Keratinocyte (primary cell): Measurements from ENCODE around the gene TTI1. TPM values are rescaled to one million over a fixed set of nuclear protein-coding genes. Genes with fewer than 3 reads are reported as not detected.

ENCODE experiments used
- DNase-seq: peaks from one replicate; pipeline ENCODE4 v3.0.0-alpha.2; 2011; ENCODE audit warnings: low read depth, missing footprints, low spot score
- FAIRE-seq: peaks from 2 replicates; lab custom pipeline; 2011; peaks lifted over from hg19 to GRCh38; lab: Jason Lieb, UNC
- H2AFZ ChIP-seq: 2 replicates; pipeline ENCODE4 v1.6.0; 2012; ENCODE audit warnings: low read length, control low read depth, inconsistent platforms; ENCODE audit not compliant: control insufficient read depth
- H3K27ac ChIP-seq: 2 replicates; pipeline ENCODE4 v1.5.1; 2011; ENCODE audit warnings: low read length; ENCODE audit not compliant: control insufficient read depth, insufficient read depth
- H3K27me3 ChIP-seq: 3 replicates; pipeline ENCODE4 v1.6.0; 2011; ENCODE audit warnings: low read length; ENCODE audit not compliant: control insufficient read depth, insufficient read depth; ENCODE audit errors: extremely low read depth
- H3K36me3 ChIP-seq, 2 experiments: 2 replicates in 1 of 2; 3 replicates in 1 of 2; pipeline ENCODE4 v1.5.1; 2011; ENCODE audit warnings: low read length in 2 of 2, mild to moderate bottlenecking in 1 of 2; ENCODE audit not compliant: control insufficient read depth in 2 of 2, insufficient read depth in 2 of 2; ENCODE audit errors: extremely low read depth in 1 of 2
- H3K4me1 ChIP-seq: 3 replicates; pipeline ENCODE4 v1.5.1; 2011; ENCODE audit warnings: low read length; ENCODE audit not compliant: control insufficient read depth, insufficient read depth; ENCODE audit errors: extremely low read depth
- H3K4me2 ChIP-seq: 3 replicates; pipeline ENCODE4 v1.6.0; 2011; ENCODE audit warnings: low read depth, low read length; ENCODE audit not compliant: control insufficient read depth, insufficient read depth; ENCODE audit errors: extremely low read depth
- H3K4me3 ChIP-seq, 3 experiments: fragments of 200-600 bp in 1 of 3; sonication (generic) in 1 of 3; 2 replicates in 2 of 3; 3 replicates in 1 of 3; pipeline ENCODE4 v1.5.1; 2011 to 2016; ENCODE audit warnings: low read length in 3 of 3, mild to moderate bottlenecking in 3 of 3, control low read depth in 2 of 3, inconsistent platforms in 1 of 3, low read depth in 1 of 3, mixed read lengths in 1 of 3, mixed run types in 1 of 3, moderate library complexity in 1 of 3; ENCODE audit not compliant: control insufficient read depth in 2 of 3, insufficient read depth in 2 of 3; ENCODE audit errors: extremely low read depth in 1 of 3
- H3K79me2 ChIP-seq: 2 replicates; pipeline ENCODE4 v1.6.0; 2012; ENCODE audit warnings: low read length; ENCODE audit not compliant: control insufficient read depth, insufficient read depth
- H3K9ac ChIP-seq: 3 replicates; pipeline ENCODE4 v1.6.0; 2011; ENCODE audit warnings: low read length; ENCODE audit not compliant: control insufficient read depth, insufficient read depth; ENCODE audit errors: extremely low read depth
- H3K9me1 ChIP-seq: 3 replicates; pipeline ENCODE4 v1.6.0; 2011; ENCODE audit warnings: low read length; ENCODE audit not compliant: control insufficient read depth, insufficient read depth; ENCODE audit errors: extremely low read depth
- H3K9me3 ChIP-seq: 2 replicates; pipeline ENCODE4 v1.5.1; 2012; ENCODE audit warnings: low read depth, low read length; ENCODE audit not compliant: control insufficient read depth
- H4K20me1 ChIP-seq: 3 replicates; pipeline ENCODE4 v1.6.0; 2011; ENCODE audit warnings: low read length; ENCODE audit not compliant: control insufficient read depth, insufficient read depth; ENCODE audit errors: extremely low read depth
- EZH2 ChIP-seq: IDR thresholded peaks from one replicate; pipeline ENCODE4 v1.6.1; 2012; ENCODE audit warnings: inconsistent platforms, mild to moderate bottlenecking, low read length, moderate library complexity
- dilution Hi-C: fragments of 300-500 bp; cut with MboI; formaldehyde crosslinking; loops from one replicate; pipeline ENCODE4 v1.7.0; 2020; ENCODE audit warnings: low sequenced_read_pairs; ENCODE audit not compliant: extremely low pct_ligation_motif_present
- polyA plus RNA-seq, 5 experiments: library from polyadenylated mRNA; depleted of rRNA in 3 of 5; stranded (reverse) in 3 of 5; stranded (forward) in 1 of 5; unstranded in 1 of 5; fragments of >200 nt; gene quantifications; 1 replicate in 1 of 5; 2 replicates in 3 of 5; 3 replicates in 1 of 5; pipeline versions ENCODE4 v1.2.1 to v1.2.3, GENCODE V29; 2011 to 2012; ENCODE audit warnings: missing spikeins in 2 of 5, low read depth in 1 of 5, low replicate concordance in 1 of 5
- TF ChIP-seq, protein P1 (sequence below), 3 experiments: IDR thresholded peaks in 1 of 3; conservative IDR thresholded peaks in 1 of 3; optimal IDR thresholded peaks in 1 of 3; 2 replicates in 2 of 3; 3 replicates in 1 of 3; pipeline versions ENCODE3 to v1.5.1; 2011; ENCODE audit warnings: low read length in 3 of 3, mild to moderate bottlenecking in 3 of 3, moderate library complexity in 2 of 3, control low read depth in 1 of 3, inconsistent platforms in 1 of 3; ENCODE audit not compliant: insufficient read depth in 2 of 3; ENCODE audit errors: extremely low read depth in 1 of 3

TTI1 gene
- polyA plus RNA-seq, 1 donor (not counting 4 experiments of a cell fraction or from before 2014, with no cell fraction given) = 13.5 TPM

GRCh38 chr20:37935435-37935834, 97.8 kb downstream of the TTI1 start:
- Histone ChIP-seq H3K4me2 (no peak overlapping the region), H3K9ac (no peak overlapping the region), H3K27ac (no peak overlapping the region), H3K36me3 (no peaks in the 10 kb centered on the region), H3K4me1 (no peaks in the 10 kb centered on the region), H3K27me3 (peaks cover 18% of the 10 kb centered on the region), H3K9me1 (no peaks in the 10 kb centered on the region), H4K20me1 (no peaks in the 10 kb centered on the region), H2AFZ (no peak overlapping the region), H3K79me2 (no peaks in the 10 kb centered on the region), H3K9me3 (no peaks in the 10 kb centered on the region), H3K4me3 (no peak overlapping the region)
- DNase-seq (no peak), FAIRE-seq (no peak)
- dilution Hi-C loops = no loop called here
- no peak for TF ChIP-seq EZH2
- TF ChIP-seq, protein P1, sequence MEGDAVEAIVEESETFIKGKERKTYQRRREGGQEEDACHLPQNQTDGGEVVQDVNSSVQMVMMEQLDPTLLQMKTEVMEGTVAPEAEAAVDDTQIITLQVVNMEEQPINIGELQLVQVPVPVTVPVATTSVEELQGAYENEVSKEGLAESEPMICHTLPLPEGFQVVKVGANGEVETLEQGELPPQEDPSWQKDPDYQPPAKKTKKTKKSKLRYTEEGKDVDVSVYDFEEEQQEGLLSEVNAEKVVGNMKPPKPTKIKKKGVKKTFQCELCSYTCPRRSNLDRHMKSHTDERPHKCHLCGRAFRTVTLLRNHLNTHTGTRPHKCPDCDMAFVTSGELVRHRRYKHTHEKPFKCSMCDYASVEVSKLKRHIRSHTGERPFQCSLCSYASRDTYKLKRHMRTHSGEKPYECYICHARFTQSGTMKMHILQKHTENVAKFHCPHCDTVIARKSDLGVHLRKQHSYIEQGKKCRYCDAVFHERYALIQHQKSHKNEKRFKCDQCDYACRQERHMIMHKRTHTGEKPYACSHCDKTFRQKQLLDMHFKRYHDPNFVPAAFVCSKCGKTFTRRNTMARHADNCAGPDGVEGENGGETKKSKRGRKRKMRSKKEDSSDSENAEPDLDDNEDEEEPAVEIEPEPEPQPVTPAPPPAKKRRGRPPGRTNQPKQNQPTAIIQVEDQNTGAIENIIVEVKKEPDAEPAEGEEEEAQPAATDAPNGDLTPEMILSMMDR (optimal IDR thresholded peaks at IDR 0.05 in 1 of 3, IDR thresholded peaks at IDR 0.05 in 1 of 3, conservative IDR thresholded peaks at IDR 0.05 in 1 of 3; ENCODE audit: extremely low read depth in 1 of 3, insufficient read depth in 2 of 3, low read length in 3 of 3) = no peak

DNA sequence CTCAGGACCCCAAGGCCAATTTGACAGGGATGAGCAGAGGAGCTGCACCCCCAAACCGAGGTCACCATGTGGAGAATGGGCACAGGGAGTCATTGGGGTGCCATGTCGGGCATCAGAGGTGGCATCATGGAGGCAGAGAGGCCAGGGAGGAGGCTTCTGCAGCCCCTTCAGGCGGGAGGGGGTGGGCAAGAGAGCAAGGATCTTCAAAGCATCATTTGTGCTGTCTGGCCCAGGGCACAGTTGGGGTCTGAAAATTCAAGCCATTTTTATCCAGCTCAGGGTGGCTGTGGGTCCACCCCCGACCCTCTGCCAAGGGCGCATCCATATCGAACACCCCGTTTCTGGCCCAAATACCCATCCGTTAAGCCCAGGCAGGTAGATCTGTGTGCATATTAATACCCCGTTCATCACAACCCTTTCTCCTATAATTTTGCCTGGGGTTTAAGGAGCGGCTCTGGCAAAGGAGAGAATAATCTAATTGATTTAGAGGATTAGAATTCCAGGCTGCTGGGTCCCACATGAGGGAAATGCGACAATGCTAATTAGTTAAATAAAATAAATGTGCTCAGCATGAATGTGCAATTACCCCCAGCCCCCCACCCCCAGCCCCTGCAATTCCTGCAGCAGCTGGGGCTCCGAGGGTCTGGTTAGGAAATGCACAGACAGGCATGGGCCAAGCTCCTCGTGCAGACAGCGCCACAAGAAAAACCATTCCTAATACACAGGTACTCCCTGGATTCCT, 98.5 kb downstream of the TTI1 start:
- H3K9me1 ChIP-seq = no peaks in the 10 kb centered on the region
- FAIRE-seq = no peak
- dilution Hi-C loops = no loop called here
- no peak overlapping the region for H3K4me2 ChIP-seq
- H3K27me3 ChIP-seq = peaks cover 19% of the 10 kb centered on the region
- TF ChIP-seq, protein P1 (optimal IDR thresholded peaks at IDR 0.05 in 1 of 3, IDR thresholded peaks at IDR 0.05 in 1 of 3, conservative IDR thresholded peaks at IDR 0.05 in 1 of 3; ENCODE audit: extremely low read depth in 1 of 3, insufficient read depth in 2 of 3, low read length in 3 of 3) = no peak
- peak; percentile 42 for TF ChIP-seq EZH2
- H3K9me3 ChIP-seq = no peaks in the 10 kb centered on the region
- no peak overlapping the region for H3K9ac ChIP-seq
- no peak overlapping the region for H3K27ac ChIP-seq
- no peak overlapping the region for H2AFZ ChIP-seq
- no peaks in the 10 kb centered on the region for H3K36me3 ChIP-seq
- H3K4me3 ChIP-seq = no peak overlapping the region
- no peak for DNase-seq
- no peaks in the 10 kb centered on the region for H3K4me1 ChIP-seq
- no peaks in the 10 kb centered on the region for H4K20me1 ChIP-seq
- no peaks in the 10 kb centered on the region for H3K79me2 ChIP-seq
